Coronary artery (tissue), 2 donors: ENCODE results near the gene ANP32A.

Source experiments
- DNase-seq: peaks from one replicate; pipeline ENCODE4 v3.0.0-alpha.2; 2017; ENCODE audit warnings: low spot score
- H3K27ac ChIP-seq, 2 donors: fragments of 200-600 bp; sonication (generic); one replicate each; pipeline ENCODE4 v1.5.1; 2016 to 2019
- H3K4me3 ChIP-seq: fragments of 200-600 bp; sonication (generic); 2 replicates; pipeline ENCODE4 v1.5.1; 2016; ENCODE audit warnings: mild to moderate bottlenecking, moderate library complexity
- CTCF ChIP-seq: fragments of 200-600 bp; sonication (generic); IDR thresholded peaks from one replicate; pipeline ENCODE4 v1.5.1; 2019; ENCODE audit warnings: antibody characterized with exemption

The ANP32A gene

GRCh38 chr15:68749793-68750192 lies 70.9 kb downstream of the ANP32A start:
- Histone ChIP-seq H3K27ac (no peak overlapping the region), H3K4me3 (no peak overlapping the region)
- no peak for DNase-seq
- TF ChIP-seq CTCF: no peak

GRCh38 chr15:68749365-68749764 lies 71.3 kb downstream of the ANP32A start:
- no peak for DNase-seq
- no peak for TF ChIP-seq CTCF
- H3K27ac ChIP-seq: no peak overlapping the region
- no peak overlapping the region for H3K4me3 ChIP-seq

GRCh38 chr15:68743256-68743655 lies 77.4 kb downstream of the ANP32A start:
- no peak overlapping the region for H3K4me3 ChIP-seq
- no peak for TF ChIP-seq CTCF
- no peak for DNase-seq
- H3K27ac ChIP-seq: no peak overlapping the region

GRCh38 chr15:68739390-68740080 lies 81.2 kb downstream of the ANP32A start:
- DNase-seq: no peak
- Histone ChIP-seq H3K27ac (no peak overlapping the region), H3K4me3 (no peak overlapping the region)
- TF ChIP-seq CTCF: no peak

- no peak for TF ChIP-seq CTCF
- Histone ChIP-seq H3K27ac (no peak overlapping the region), H3K4me3 (no peak overlapping the region)
- no peak for DNase-seq
These were observed 85.1 kb downstream of the ANP32A start for GRCh38 chr15:68735610-68736009.

- Histone ChIP-seq H3K27ac (no peak overlapping the region), H3K4me3 (no peak overlapping the region)
- no peak for DNase-seq
- no peak for TF ChIP-seq CTCF
These were observed 85.8 kb downstream of the ANP32A start for GRCh38 chr15:68734881-68735280.

- H3K27ac ChIP-seq: no peak overlapping the region
- no peak for DNase-seq
- no peak for TF ChIP-seq CTCF
- no peak overlapping the region for H3K4me3 ChIP-seq
These were observed 86.3 kb downstream of the ANP32A start for GRCh38 chr15:68734352-68734751.
